Testis (tissue), 5 donors: ENCODE measurements around the gene KY. TPM values are rescaled to one million over a fixed set of nuclear protein-coding genes. Genes with fewer than 3 reads are reported as not detected.

ENCODE experiments used
- DNase-seq: peaks from one replicate; pipeline ENCODE4 v3.0.0-alpha.2; 2019
- H3K27ac ChIP-seq, 2 donors: fragments of 200-600 bp; sonication (generic); one replicate each; pipeline ENCODE4 v1.5.1; 2019
- H3K27me3 ChIP-seq: fragments of 200-600 bp; sonication (generic); one replicate; pipeline ENCODE4 v1.5.1; 2019
- H3K36me3 ChIP-seq: fragments of 200-600 bp; sonication (generic); one replicate; pipeline ENCODE4 v1.5.1; 2017; ENCODE audit warnings: low read depth; ENCODE audit errors: missing control alignments
- H3K4me1 ChIP-seq: fragments of 200-600 bp; sonication (generic); one replicate; pipeline ENCODE4 v1.5.1; 2019
- H3K4me3 ChIP-seq, 2 donors: fragments of 200-600 bp; sonication (generic); one replicate each; pipeline ENCODE4 v1.5.1; 2017 to 2019
- H3K9me3 ChIP-seq: fragments of 200-600 bp; sonication (generic); one replicate; pipeline ENCODE4 v1.5.1; 2017
- POLR2A ChIP-seq: fragments of 450-650 bp; IDR thresholded peaks from one replicate; pipeline ENCODE4 v1.6.1; 2017; ENCODE audit warnings: antibody characterized with exemption, mild to moderate bottlenecking, moderate library complexity
- WGBS, 2 donors: methylation state at CpG; one replicate each; pipeline ENCODE4 v1.1.5; 2018; 5-methylcytosine and 5-hydroxymethylcytosine counted together
- intact Hi-C: fragments of 100-400 bp; cut with DNase I; formaldehyde crosslinking; loops from one replicate; pipeline ENCODE4 v1.15.1; 2023; ENCODE audit warnings: low total_unique reads
- long read RNA-seq, 2 donors: transcript quantifications; one replicate each; lab custom pipeline, GENCODE V29; 2026
- polyA plus RNA-seq: library from polyadenylated mRNA; stranded (reverse); fragments of 350-450 nt; fragmentation: Illumina TruSeq; extraction: RNeasy Lipid Tissue Mini Kit (QIAGEN cat#74804); gene quantifications from one replicate; pipeline ENCODE4 v1.2.3, GENCODE V29; 2014; ENCODE audit warnings: low read depth, low replicate concordance; ENCODE audit not compliant: insufficient read depth
- total RNA-seq, 2 donors: library from RNA; depleted of rRNA; stranded (reverse); fragments of >200 nt; gene quantifications; one replicate each; pipeline ENCODE4 v1.2.3, GENCODE V29; 2016
- TF ChIP-seq, protein P1 (sequence below), 3 experiments: fragments of 450-650 bp in 2 of 3; fragments of 200-600 bp in 1 of 3; sonication (generic) in 1 of 3; IDR thresholded peaks; one replicate each; pipeline ENCODE4 v1.5.1; 2016 to 2019; ENCODE audit warnings: antibody characterized with exemption in 3 of 3, mild to moderate bottlenecking in 2 of 3, moderate library complexity in 1 of 3

Gene KY, protein sequence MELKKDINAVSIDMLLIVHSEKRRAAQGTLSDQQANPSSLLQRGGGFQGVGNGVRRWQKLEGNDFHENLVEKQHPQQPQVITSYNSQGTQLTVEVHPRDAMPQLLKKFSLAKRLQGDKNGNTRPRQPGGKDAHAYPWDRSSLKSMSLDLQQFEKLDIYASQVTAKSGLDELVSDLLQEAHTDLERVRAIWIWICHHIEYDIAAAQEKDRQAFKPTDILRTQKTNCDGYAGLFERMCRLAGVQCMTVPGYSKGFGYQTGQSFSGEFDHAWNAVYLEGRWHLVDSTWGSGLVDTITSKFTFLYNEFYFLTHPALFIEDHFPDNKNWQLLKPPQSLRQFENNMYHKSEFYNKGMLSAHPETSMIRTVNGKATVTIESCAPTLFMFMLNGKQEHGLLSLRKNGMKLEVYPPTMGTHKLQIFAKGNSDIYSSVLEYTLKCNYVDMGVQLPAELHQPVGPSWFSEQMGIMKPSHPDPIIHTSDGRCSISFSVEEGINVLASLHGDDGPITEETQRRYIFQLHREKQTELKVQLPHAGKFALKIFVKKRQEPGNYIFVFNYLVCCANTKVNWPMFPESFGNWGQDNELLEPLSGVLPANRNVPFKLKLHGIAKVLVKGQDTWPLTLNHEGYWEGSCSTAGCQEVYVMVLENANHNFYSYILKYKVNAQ
- total RNA-seq (under 1 TPM; 0.37 to 0.71 TPM), polyA plus RNA-seq (2.4 TPM)
- long read RNA-seq, donor 1, result 0 reads
- long read RNA-seq, donor 2, partial matches to known transcripts, result 10 of 10 reads
- long read RNA-seq, donor 2, other reads (novel, unspliced or antisense), result 0 of 10 reads

DNA sequence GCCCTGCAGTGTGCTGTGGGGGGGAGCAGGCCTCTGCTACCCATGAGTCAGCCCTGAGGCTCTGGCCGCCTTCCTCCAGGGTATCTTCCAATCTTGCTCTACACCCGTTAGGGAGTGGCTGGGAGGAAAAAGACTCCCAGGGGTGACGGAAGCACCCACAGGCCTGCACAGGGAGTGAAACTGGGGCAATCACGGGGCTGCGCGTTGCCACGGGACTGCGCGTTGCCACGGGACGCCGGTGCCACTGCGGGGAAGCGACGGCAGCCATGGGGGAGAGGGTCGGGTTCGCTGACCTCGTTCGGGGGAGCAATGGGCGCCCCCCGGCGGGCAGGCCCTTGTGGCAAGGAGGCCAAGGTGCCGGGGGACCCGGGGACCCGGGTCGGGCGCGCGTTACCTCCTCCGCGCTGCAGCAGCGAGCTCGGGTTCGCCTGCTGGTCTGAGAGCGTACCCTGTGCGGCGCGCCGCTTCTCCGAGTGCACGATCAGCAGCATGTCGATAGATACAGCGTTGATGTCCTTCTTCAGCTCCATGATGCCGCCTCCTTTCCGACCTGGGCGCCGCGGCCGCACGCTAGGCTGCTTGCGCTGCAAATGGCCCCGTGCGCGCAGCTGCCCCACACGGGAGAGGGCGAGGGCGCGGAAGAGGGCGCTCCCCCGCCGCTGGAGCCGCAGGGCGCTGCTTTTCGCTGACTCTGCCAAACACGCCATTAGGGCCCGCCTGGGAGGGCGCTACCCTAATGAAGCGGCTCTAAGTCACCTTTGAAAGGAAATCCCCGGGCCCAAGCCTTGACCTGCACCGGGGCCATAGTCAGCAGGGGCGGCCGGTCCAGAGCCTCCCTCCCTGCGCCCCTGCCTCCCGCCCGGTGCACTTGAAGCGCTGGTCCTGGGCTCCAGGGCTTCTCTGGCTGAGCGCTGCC lies at the start of gene KY:
KY (minus strand) TSS at position 592 of the 916 bp plus-strand sequence; CDS start at position 530, 62 bp downstream.
- H3K4me3 ChIP-seq, result peak within 1 kb of the TSS; percentile 31 to 61
- TF ChIP-seq, protein P1, sequence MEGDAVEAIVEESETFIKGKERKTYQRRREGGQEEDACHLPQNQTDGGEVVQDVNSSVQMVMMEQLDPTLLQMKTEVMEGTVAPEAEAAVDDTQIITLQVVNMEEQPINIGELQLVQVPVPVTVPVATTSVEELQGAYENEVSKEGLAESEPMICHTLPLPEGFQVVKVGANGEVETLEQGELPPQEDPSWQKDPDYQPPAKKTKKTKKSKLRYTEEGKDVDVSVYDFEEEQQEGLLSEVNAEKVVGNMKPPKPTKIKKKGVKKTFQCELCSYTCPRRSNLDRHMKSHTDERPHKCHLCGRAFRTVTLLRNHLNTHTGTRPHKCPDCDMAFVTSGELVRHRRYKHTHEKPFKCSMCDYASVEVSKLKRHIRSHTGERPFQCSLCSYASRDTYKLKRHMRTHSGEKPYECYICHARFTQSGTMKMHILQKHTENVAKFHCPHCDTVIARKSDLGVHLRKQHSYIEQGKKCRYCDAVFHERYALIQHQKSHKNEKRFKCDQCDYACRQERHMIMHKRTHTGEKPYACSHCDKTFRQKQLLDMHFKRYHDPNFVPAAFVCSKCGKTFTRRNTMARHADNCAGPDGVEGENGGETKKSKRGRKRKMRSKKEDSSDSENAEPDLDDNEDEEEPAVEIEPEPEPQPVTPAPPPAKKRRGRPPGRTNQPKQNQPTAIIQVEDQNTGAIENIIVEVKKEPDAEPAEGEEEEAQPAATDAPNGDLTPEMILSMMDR (IDR thresholded peaks at IDR 0.05), result peak in 1 of 3 experiments; percentile 12
- TF ChIP-seq POLR2A, result no peak
- peak; percentile 67 for DNase-seq
- H3K36me3 ChIP-seq, result no peaks in the 10 kb centered on the region
- peaks cover 5% of the 10 kb centered on the region for H3K4me1 ChIP-seq
- WGBS, 2 donors, result 3 to 10% methylated on average over 46 to 59 of the region's 77 CpGs
- H3K27ac ChIP-seq, result no peak within 1 kb of the TSS
- H3K9me3 ChIP-seq, result no peaks in the 10 kb centered on the region
- intact Hi-C loops, result no loop called here
- no peaks in the 10 kb centered on the region for H3K27me3 ChIP-seq

DNA sequence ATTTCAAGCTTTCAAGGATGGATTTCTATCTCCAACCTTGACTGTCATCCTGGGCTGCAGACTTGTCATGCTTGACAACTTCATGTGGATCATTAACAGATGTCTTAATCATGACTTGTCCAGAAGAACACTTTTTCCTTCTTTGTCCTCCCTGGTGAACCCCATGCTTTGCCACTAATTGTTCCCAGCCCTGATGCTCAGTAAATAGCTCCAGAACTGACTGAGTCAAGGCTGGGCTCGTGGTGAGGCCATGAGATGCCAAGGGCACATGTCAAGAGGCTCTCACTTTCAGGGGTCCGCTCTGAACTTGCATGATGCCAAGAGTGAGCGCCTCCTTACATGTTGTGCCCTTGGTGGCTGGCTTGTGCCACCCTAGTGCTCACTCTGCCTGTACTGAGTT lies 48.9 kb upstream of the KY start:
- DNase-seq, result no peak
- no peaks in the 10 kb centered on the region for H3K36me3 ChIP-seq
- no peaks in the 10 kb centered on the region for H3K9me3 ChIP-seq
- H3K4me3 ChIP-seq, result no peak overlapping the region
- H3K27ac ChIP-seq, result no peak overlapping the region
- no peaks in the 10 kb centered on the region for H3K4me1 ChIP-seq
- H3K27me3 ChIP-seq, result no peaks in the 10 kb centered on the region
- WGBS, 2 donors, result 73 to 74% methylated on average over 3 of the region's 3 CpGs
- no peak for TF ChIP-seq POLR2A
- TF ChIP-seq, protein P1 (IDR thresholded peaks at IDR 0.05), result no peak
- intact Hi-C loops, result no loop called here

DNA sequence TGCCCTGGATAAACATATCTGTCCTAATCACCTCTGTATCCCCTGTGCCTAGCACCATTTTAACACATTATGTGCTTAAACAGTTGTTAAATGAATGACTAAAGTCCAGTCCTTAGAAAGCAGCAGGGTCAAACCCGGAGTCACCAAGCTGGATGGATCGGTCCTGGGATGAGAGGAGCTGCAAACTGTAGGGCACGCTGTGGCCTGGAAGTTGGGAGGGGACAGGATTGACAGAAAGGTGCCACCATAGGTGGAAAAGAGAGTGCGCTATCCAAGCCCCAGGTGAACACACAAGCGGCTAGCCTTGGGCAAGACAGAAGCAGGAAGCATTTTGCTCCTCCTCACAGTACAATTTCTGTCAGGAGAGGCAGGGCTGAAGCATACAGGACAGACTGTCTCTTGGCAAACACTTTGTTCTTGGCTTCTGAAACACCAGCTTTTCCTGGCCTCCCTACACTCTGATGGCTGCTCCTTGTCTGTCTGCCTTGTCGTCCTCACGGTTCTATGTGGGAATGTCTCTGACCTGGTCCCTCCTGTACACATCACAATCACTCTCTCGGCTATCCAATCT lies 48.4 kb upstream of the KY start:
- DNase-seq, result no peak
- Histone ChIP-seq H3K4me3 (no peak overlapping the region), H3K36me3 (no peaks in the 10 kb centered on the region), H3K27me3 (no peaks in the 10 kb centered on the region), H3K4me1 (no peaks in the 10 kb centered on the region), H3K27ac (no peak overlapping the region), H3K9me3 (no peaks in the 10 kb centered on the region)
- TF ChIP-seq POLR2A, result no peak
- TF ChIP-seq, protein P1 (IDR thresholded peaks at IDR 0.05), result no peak
- intact Hi-C loops, result no loop called here
- WGBS, 2 donors, result 58 to 71% methylated on average over 8 of the region's 8 CpGs

DNA sequence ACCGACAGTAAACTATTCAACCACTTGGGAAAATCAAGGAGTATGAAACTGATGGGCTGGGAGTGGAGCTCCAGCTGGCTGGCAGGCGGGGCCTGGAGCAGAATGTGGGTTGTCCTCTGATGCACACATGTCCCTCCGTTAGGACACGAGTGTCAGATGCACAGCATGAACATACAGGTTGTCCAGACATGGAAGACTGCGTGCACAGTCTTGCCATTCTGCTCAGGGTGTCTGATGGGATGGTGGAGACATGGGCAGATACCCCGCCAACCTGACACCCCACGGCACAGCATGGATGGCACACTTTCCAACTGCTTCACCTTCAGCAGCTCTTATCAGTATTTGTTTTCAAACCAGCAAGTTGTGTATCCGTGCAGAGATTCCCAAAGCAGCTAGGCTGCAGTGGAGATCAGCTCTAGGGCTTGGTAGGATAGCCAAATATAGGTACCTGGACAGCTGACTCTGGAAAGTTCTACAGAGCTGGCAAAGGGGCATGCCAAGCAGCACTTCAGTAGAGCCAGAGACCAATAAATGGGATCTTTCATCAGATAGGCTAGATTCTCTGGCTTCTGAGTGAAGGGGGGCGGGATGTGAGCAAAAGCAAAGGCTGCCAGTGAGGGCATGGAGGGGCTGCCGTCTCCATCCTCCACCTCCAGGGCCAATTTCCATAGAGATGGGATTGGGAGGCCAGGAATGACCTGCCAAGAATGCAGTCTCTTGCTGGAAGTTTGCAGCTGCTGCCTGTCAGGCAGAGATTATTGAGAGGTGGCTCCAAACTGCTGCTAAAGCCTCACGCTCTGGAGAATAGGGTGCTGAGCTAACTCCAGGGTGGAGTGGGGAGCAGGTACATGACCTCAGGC lies 47.2 kb upstream of the KY start:
- no peaks in the 10 kb centered on the region for H3K27me3 ChIP-seq
- no peak for DNase-seq
- intact Hi-C loops, result no loop called here
- no peaks in the 10 kb centered on the region for H3K36me3 ChIP-seq
- WGBS, 2 donors, result 82% methylated on average over 9 to 11 of the region's 11 CpGs
- H3K27ac ChIP-seq, result no peak overlapping the region
- no peaks in the 10 kb centered on the region for H3K4me1 ChIP-seq
- H3K4me3 ChIP-seq, result no peak overlapping the region
- TF ChIP-seq POLR2A, result no peak
- TF ChIP-seq, protein P1 (IDR thresholded peaks at IDR 0.05), result no peak
- H3K9me3 ChIP-seq, result no peaks in the 10 kb centered on the region
